Fibroblast of lung (primary cell): ENCODE data around the gene MUC2.

Experiments
- EZH2 ChIP-seq: IDR thresholded peaks from 2 replicates; pipeline ENCODE4 v1.5.1; 2012; ENCODE audit warnings: low read length, control low read depth, mild to moderate bottlenecking; ENCODE audit errors: missing control alignments
- TF ChIP-seq, protein P1 (sequence below), 2 donors: IDR thresholded peaks in 1 of 2; conservative IDR thresholded peaks in 1 of 2; 1 replicate in 1 of 2; 2 replicates in 1 of 2; pipeline ENCODE4 v1.5.1; 2011 to 2012; ENCODE audit warnings: low read length in 2 of 2, control low read depth in 1 of 2, inconsistent platforms in 1 of 2, low read depth in 1 of 2, mild to moderate bottlenecking in 1 of 2

DNA sequence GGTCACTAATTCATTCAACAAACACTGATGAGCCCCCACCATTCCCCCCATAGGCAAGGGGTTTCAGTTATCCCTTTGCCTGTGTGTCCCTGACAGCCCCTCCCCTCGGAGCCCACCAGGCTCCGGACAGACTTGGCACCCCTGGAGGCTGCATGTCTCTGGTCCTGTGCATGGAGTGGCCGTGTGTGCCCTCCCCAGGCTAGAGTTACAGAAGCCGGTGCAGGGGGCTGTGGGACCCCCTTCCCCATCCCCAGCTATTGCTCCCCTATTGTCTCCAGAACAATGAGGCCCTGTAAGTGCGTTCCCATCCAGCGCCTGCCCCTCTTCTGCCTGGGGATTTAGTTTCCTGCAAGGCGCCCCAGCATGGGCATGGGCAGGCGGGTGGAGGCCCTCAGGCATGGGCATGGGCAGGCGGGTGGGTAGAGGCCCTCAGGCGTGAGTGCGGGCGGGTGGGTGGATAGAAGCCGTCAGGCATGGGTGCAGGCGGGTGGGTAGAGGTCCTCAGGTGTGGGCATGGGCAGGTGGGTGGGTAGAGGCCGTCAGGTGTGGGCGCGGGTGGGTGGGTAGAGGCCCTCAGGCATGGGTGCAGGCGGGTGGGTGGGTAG lies 1.5 kb downstream of the MUC2 start:
- TF ChIP-seq, protein P1, sequence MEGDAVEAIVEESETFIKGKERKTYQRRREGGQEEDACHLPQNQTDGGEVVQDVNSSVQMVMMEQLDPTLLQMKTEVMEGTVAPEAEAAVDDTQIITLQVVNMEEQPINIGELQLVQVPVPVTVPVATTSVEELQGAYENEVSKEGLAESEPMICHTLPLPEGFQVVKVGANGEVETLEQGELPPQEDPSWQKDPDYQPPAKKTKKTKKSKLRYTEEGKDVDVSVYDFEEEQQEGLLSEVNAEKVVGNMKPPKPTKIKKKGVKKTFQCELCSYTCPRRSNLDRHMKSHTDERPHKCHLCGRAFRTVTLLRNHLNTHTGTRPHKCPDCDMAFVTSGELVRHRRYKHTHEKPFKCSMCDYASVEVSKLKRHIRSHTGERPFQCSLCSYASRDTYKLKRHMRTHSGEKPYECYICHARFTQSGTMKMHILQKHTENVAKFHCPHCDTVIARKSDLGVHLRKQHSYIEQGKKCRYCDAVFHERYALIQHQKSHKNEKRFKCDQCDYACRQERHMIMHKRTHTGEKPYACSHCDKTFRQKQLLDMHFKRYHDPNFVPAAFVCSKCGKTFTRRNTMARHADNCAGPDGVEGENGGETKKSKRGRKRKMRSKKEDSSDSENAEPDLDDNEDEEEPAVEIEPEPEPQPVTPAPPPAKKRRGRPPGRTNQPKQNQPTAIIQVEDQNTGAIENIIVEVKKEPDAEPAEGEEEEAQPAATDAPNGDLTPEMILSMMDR (conservative IDR thresholded peaks at IDR 0.05 in 1 of 2, IDR thresholded peaks at IDR 0.05 in 1 of 2; ENCODE audit: low read depth in 1 of 2, low read length in 2 of 2), result no peak
- TF ChIP-seq EZH2, result no peak
